H1 (cell line): ENCODE data around the gene SLC6A8. TPM values are rescaled to one million over a fixed set of nuclear protein-coding genes. Genes with fewer than 3 reads are reported as not detected.

Experiments used
- ATF2 ChIP-seq: IDR thresholded peaks from 2 replicates; pipeline ENCODE4 v1.6.1; 2012; ENCODE audit warnings: low read length, inconsistent platforms
- EGR1 ChIP-seq: IDR thresholded peaks from 2 replicates; pipeline ENCODE4 v1.6.1; 2011; ENCODE audit warnings: low read depth, low read length, borderline replicate concordance
- FOSL1 ChIP-seq: IDR thresholded peaks from 2 replicates; pipeline ENCODE4 v1.6.1; 2011; ENCODE audit warnings: mild to moderate bottlenecking, low read depth, low read length, moderate library complexity; ENCODE audit not compliant: insufficient read depth
- GTF2F1 ChIP-seq: IDR thresholded peaks from 2 replicates; pipeline ENCODE4 v1.6.1; 2012; ENCODE audit warnings: low read depth, low read length, improper control_type of control experiment, borderline replicate concordance
- HDAC2 ChIP-seq, 2 experiments: fragments of 300-600 bp in 1 of 2; sonication (generic) in 1 of 2; IDR thresholded peaks; 2 replicates each; pipeline ENCODE4 v1.6.1; 2011 to 2012; ENCODE audit warnings: low read depth in 2 of 2, low read length in 2 of 2, mild to moderate bottlenecking in 2 of 2, moderate library complexity in 2 of 2, borderline replicate concordance in 1 of 2, inconsistent platforms in 1 of 2
- JUND ChIP-seq: IDR thresholded peaks from 2 replicates; pipeline ENCODE4 v1.6.1; 2011; ENCODE audit warnings: mild to moderate bottlenecking, improper control_type of control experiment, low read length
- SIRT6 ChIP-seq: IDR thresholded peaks from one replicate; pipeline ENCODE4 v1.7.1; 2012; ENCODE audit warnings: low read length, inconsistent platforms
- polyA plus RNA-seq, 7 experiments: library from polyadenylated mRNA; depleted of rRNA in 3 of 7; stranded (reverse) in 5 of 7; unstranded in 2 of 7; fragments of >200 nt in 5 of 7; fragments of 200-250 nt in 2 of 7; gene quantifications; 1 replicate in 5 of 7; 2 replicates in 1 of 7; 4 replicates in 1 of 7; pipeline versions ENCODE4 v1.2.1 to v1.2.3, GENCODE V29; 2011 to 2013; ENCODE audit warnings: missing spikeins in 2 of 7, mixed read lengths in 2 of 7
- total RNA-seq: library from RNA; stranded (reverse); fragmentation: NEBNext Ultra II Directional; extraction: Animal tissue kit (Norgen Biotek cat#: 25700); gene quantifications from 2 replicates; pipeline ENCODE4 v1.2.1, GENCODE V29; 2021

Gene SLC6A8
- total and polyA plus RNA-seq, 2 of the 8 experiments (the other 6 are each of a cell fraction or from before 2014, with no cell fraction given), result 87.7 to 94.7 TPM

GRCh38 chrX:153700376-153700945 lies 12.7 kb downstream of the SLC6A8 start (continued):
- TF ChIP-seq ATF2 (no peak), EGR1 (no peak), FOSL1 (no peak), JUND (no peak), GTF2F1 (no peak), HDAC2 (IDR thresholded peaks at IDR 0.05; ENCODE audit: borderline replicate concordance in 1 of 2, low read depth in 2 of 2, low read length in 2 of 2) (no peak), SIRT6 (no peak)
